NCI-H128 (cell line): Measurements from ENCODE around the gene TMTC1.
"Not testable (repeated sequence)": the region's sequence is repeated elsewhere in the genome, so short reads cannot be mapped to it uniquely, and the experiment has no call there.

Experiments
- DNase-seq: peaks from one replicate; lab custom pipeline; 2025; ENCODE audit not compliant: unreplicated experiment; lab: John Stamatoyannopoulos, UW

Gene TMTC1

GRCh38 chr12:29673346-29673745 is 110.4 kb downstream of the TMTC1 start:
- DNase-seq, result no peak

GRCh38 chr12:29672580-29672979 is 111.2 kb downstream of the TMTC1 start:
- DNase-seq, result no peak

GRCh38 chr12:29671742-29672141 is 112.0 kb downstream of the TMTC1 start:
- no peak for DNase-seq

GRCh38 chr12:29667011-29667410 is 116.7 kb downstream of the TMTC1 start:
- DNase-seq, result no peak

DNA sequence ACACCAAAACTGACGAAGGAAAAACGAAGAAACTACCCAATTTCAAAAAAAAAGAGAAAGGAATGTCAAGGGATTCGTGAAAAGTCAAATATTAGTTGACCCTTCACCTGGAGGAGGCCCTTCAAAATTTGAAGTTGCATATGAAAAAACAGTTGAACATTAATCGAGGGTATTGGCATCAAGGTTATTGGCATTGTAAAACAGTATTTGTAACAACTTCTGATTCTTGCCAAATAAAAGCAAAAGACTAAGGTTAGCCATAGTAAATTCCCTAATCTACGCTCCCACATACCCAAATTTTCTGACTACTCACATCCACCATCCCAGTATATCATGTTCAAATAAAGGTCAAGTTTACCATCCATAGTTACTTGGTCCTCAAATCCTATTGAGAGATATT is 118.6 kb downstream of the TMTC1 start:
- no peak for DNase-seq

- no peak for DNase-seq
Observed at GRCh38 chr12:29662734-29663323, 120.9 kb downstream of the TMTC1 start.

GRCh38 chr12:29660847-29661246 is 122.9 kb downstream of the TMTC1 start:
- no peak for DNase-seq

DNA sequence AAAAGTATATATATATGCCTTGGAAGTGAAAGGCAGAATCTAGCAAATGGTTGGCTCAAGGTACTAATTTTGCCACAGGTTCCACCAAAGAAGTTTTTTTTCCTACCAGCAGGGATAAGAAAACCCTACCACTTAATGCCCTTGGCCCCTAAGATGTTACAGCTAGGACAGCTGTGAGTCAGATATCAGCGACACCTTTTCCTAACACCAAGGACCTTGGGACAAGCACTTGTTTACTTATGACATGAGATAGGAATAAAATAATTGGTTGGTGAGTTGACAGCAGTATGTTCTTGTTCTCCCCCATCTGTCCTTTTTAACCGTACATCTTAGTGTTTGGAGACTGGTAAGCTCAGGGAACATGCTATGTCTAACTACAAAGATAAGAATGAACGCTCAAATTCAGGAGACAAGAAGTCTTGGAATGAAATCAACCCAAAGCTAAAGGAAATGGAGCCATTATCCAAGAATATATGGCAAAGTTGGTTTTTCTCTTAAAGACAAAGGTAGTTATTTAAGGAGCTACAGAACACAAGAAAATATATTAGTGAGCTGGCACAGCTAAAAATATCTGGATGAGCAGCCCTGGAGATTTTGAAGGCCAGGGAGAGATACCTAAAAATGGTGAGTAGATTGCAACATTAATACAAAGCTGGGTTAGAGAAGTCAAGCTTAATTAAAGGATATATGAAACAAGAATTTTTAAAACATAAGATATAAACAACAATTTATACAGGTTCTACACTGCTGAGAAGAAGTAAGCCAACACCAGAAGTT is 126.8 kb downstream of the TMTC1 start:
- no peak for DNase-seq

DNA sequence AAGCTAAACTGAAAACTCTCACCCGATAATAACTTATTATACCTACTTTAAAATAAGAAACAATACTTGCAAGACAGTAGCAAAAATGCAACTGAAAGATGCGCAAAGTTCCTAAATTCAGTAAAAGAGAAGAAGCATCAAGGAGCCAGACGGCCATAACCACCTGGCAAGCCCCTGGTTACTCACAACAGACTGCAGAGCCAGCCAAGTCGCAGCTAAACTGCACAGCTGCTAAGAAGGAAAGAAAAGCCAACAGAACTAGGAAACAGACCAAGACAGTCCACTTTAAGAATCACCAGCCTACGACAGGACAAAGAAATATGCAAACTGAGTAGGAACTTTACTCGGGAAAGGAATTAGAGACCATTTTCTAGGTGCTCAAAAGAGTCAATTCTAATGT is 127.9 kb downstream of the TMTC1 start:
- DNase-seq, result no peak

- no peak for DNase-seq
Observed at GRCh38 chr12:29653286-29653685, 130.5 kb downstream of the TMTC1 start.

GRCh38 chr12:29650371-29650770 is 133.4 kb downstream of the TMTC1 start:
- no peak for DNase-seq

- no peak for DNase-seq
Observed at GRCh38 chr12:29649722-29650121, 134.0 kb downstream of the TMTC1 start.

DNA sequence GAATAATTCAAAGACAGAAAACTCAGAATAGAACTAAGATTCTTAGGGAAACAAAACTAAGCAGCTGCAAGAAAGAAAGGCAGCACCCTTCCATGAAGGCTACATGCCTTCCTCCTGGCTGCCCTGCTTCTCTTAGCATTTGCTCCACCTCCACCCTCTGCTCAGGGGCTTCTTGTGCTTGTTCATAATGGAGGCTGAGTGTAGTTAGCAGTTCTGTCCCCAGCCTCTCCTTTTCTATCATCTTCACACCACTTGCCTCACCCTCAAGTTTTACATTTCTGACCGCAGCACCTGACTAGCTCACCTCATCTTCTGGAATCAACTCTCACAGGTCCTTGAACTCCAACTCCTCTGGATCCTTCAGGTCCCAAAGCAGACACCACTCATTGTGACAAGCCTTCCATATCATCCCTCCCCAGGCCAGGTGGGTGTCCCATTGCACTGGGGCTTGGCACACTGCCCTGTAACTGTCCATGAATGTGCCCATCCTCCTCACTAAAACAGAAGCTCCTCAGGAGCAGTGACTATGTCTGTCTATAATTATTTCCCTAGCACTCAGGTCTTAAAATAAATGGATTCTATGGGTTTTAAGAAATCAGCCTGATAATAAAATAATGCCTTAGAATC is 139.1 kb downstream of the TMTC1 start:
- DNase-seq, result no peak

GRCh38 chr12:29640589-29641345 is 143.0 kb downstream of the TMTC1 start:
- no peak for DNase-seq

DNA sequence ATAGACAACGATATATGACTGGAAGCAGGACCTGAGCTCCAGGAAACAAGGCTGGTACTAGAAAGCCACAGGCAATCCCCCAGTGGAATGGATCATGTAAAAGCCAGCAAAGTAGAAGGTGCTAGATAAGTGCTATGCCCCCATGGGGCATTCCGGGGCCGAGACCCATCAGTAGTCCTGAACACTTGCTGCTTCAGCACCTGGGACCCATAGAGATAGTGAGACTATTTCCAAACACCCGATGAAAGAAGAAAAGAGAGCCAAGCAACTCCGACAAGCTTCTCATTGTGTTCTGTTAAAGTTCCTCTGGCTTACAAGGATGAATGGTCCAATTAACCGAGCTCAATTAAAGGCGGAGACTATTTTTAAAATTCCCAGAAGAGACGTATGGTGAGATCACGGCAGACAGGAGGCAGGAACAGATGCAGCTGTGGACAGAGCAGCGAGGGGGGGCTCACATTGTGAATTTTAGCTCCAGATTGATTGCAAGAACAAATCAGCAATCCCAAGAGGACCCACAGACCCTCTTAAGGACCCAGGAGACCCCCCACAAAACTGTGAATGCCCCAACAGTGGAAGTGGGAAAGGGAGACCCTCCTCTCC is 143.7 kb downstream of the TMTC1 start:
- no peak for DNase-seq

- DNase-seq, result no peak
Observed at GRCh38 chr12:29638528-29638927, 145.2 kb downstream of the TMTC1 start.

DNA sequence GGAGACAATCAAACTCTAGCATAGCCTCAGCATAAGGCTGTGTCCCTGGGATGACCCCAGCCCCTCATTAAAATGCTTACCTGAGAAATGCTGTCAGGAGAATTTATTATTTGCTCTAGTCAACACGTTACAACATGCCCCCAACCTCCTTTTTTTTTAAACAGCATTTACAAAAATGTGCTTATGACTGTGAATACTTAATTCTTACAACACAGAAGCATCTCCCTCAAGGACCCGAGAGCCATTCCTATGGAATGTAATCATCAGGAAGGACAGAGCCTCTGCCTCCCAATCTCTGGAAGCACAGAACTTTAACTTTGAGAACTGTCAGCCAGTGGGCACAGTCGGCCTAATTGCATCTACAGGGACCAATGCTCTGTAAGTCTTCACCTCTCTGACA is 149.7 kb downstream of the TMTC1 start:
- no peak for DNase-seq

DNA sequence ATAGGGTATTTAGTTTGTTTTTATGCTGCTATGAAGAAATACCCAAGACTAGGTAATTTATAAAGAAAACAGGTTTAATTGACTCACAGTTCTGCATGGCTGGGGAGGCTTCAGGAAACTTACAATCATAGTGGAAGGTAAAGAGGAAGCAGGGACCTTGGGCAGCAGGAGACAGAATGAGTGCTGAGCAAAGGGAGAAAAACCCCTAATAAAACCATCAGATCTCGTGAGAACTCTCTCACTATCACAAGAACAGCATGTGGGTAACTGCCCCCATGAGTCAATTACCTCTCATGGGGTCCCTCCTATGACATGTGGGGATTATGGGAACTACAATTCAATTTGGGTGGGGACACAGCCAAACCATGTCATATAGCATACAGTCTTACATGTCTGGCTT is 153.6 kb downstream of the TMTC1 start:
- DNase-seq, result not testable (repeated sequence)

DNA sequence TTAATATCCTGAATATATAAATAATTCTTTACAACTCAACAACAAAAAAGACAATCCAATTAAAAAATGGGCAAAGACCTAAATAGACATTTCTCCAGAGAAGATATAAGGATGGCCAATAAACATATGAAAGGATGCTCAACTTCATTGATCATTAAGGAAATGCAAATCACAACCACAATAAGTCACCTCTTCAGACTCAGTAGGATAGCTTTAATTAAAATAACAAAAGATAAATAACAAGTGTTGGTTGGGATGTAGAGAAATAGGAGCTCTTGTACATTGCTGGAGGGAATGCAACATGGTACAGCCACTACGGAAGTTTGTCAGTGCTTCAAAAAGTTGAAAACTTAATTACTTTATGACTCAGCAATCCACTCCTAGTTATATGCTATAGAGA is 156.5 kb downstream of the TMTC1 start:
- no peak for DNase-seq

GRCh38 chr12:29625359-29625953 is 158.3 kb downstream of the TMTC1 start:
- DNase-seq, result no peak

- DNase-seq, result no peak
Observed at GRCh38 chr12:29622251-29622650, 161.5 kb downstream of the TMTC1 start.
